Body of pancreas (tissue), 4 donors: Measurements from ENCODE around the gene PDE1C.

Source experiments
- POLR2A ChIP-seq, 3 donors: fragments of 450-650 bp; IDR thresholded peaks; one replicate each; pipeline ENCODE4 v1.6.1; 2016; ENCODE audit warnings: antibody characterized with exemption in 3 of 3, mild to moderate bottlenecking in 2 of 3
- TF ChIP-seq, protein P1 (sequence below), 7 experiments: fragments of 450-650 bp in 4 of 7; fragments of 200-600 bp in 3 of 7; sonication (generic) in 3 of 7; IDR thresholded peaks; one replicate each; pipeline ENCODE4 v1.5.1; 2016 to 2019; ENCODE audit warnings: antibody characterized with exemption in 7 of 7

- TF ChIP-seq, protein P1, sequence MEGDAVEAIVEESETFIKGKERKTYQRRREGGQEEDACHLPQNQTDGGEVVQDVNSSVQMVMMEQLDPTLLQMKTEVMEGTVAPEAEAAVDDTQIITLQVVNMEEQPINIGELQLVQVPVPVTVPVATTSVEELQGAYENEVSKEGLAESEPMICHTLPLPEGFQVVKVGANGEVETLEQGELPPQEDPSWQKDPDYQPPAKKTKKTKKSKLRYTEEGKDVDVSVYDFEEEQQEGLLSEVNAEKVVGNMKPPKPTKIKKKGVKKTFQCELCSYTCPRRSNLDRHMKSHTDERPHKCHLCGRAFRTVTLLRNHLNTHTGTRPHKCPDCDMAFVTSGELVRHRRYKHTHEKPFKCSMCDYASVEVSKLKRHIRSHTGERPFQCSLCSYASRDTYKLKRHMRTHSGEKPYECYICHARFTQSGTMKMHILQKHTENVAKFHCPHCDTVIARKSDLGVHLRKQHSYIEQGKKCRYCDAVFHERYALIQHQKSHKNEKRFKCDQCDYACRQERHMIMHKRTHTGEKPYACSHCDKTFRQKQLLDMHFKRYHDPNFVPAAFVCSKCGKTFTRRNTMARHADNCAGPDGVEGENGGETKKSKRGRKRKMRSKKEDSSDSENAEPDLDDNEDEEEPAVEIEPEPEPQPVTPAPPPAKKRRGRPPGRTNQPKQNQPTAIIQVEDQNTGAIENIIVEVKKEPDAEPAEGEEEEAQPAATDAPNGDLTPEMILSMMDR (IDR thresholded peaks at IDR 0.05) = no peak
- TF ChIP-seq POLR2A (IDR thresholded peaks at IDR 0.05) = no peak
These were observed 258.4 kb downstream of the PDE1C start for GRCh38 chr7:31811650-31812461.
